GM19324 (cell line): ENCODE results near the gene CRADD.
"Not testable (repeated sequence)": the region's sequence is repeated elsewhere in the genome, so short reads cannot be mapped to it uniquely, and the experiment has no call there.

Experiments
- ATAC-seq: cut with Tn5 transposase; IDR thresholded peaks from one replicate; pipeline ENCODE4 v1.9.1; 2021; ENCODE audit warnings: mild to moderate bottlenecking, moderate library complexity; ENCODE audit not compliant: unreplicated experiment, low FRiP score

CRADD gene

DNA sequence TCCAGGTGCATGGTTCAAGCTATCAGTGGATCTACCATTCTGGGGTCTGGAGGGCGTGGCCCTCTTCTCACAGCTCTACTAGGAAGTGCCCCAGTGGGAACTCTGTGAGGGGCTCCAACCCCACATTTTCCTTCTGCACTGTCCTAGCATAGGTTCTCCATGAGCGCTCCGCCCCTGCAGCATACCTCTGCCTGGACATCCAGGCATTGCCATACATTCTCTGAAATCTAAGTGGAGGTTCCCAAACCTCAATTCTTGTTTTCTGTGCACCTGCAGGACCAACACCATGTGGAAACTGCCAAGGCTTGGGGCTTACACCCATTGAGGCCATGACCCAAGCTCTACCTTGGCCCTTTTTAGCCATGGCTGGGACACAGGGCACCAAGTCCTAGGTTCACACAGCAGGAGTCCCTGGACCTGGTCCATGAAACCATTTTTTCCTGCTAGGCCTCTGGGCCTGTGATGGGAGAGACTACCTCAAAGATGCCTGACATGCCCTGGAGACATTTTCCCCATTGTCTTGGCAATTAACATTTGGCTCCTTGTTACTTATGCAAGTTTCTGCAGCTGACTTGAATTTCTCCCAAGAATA is 76.8 kb downstream of the CRADD start:
- no peak for ATAC-seq

DNA sequence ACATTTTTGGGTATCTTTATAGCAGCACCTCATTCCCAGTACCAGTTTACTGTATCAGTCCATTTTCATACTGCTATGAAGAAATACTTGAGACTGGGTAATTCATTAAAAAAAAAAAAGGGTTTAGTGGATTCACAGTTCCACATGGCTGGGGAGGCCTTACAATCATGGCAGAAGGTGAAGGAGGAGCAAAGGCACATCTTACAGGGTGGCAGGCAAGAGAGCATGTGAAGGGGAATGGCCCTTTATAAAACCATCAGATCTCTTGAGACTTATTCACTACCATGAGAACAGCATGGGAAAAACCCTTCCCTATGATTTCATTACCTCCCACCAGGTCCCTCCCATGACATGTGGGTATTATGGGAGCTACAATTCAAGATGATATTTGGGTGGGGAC is 77.7 kb downstream of the CRADD start:
- not testable (repeated sequence) for ATAC-seq

DNA sequence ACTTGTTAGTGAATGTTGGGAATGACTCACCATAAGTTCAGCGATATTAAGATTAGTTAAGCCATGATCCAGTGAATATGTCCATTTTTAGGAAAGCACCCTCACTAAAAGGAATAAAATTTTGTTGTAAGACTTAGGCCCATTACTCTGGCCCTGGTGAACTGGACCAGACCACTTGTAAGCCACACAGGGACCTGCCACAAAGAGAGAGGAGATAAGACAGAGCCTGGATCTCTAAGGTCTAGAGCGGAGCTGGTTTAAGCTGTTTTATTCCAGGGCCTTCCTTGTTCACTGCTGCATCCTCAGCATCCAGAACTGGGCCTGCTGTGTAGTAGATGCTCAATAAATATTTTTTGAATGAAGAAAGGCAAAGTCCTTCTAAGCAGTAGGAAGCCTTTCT is 79.1 kb downstream of the CRADD start:
- no peak for ATAC-seq

DNA sequence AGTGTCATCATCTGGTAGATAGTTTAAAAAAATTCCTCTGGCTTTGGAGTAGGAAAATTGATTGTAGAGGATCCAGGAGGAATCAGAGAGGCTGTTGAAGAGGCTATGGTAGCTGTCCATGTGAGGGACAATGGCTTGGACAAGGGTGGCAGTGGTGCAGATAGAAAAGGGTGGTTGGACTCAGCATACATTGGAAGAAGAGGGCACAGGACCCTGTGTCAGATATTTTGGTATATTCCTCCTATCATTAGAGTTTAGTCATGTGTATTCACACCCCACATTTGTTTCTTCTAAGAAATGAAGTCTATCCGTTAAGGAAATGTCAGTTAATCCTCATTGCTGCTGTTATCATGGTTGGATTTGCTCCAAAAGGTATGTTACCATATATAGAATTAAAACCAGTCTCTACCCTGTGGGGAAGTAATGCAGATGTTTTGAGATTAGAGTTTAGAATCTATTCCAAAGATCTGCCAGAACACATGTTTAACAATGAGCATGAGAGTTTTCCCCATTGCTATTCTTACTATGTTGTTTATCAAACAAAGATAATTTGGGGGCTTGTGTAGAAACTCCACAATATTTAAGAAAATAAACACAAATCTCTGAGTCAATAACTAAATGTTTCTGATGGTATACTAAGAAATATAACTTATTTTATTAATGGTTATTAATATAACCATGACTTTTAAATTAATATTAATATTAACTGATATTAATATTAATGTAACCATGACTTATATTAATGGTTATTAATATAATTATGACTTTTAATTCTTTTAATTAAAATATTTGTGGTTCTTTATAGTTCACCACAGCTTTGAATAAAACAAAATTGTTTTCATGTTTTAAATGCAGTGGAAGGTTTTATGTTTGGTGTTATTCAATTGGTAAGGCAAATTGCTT is 80.9 kb downstream of the CRADD start:
- no peak for ATAC-seq

DNA sequence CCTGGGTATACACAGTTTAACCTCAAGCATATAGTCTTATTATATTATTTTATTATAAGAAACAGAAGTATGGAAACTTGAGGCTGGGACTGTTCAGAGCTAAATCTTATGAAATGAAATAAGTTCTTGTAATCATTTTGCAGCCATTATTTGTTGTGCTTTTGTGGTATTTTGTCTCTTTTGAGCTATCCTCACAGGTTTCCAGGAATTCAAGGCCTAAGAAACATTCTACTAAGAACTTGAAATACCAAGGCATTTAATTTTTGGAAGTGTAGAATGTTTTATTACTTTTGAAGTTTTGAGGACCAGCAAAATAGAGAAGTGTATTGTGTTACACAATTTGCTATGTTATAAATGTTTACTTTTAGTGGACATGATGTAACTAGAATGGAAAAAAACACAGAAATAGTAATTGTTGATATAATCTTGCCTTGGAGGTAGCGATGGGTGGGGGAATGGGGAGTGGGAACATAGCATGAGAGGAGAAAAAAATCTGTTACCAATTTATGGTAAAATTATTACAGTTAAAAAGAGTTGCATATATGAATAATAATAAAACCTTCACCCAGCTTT is 81.7 kb downstream of the CRADD start:
- no peak for ATAC-seq

DNA sequence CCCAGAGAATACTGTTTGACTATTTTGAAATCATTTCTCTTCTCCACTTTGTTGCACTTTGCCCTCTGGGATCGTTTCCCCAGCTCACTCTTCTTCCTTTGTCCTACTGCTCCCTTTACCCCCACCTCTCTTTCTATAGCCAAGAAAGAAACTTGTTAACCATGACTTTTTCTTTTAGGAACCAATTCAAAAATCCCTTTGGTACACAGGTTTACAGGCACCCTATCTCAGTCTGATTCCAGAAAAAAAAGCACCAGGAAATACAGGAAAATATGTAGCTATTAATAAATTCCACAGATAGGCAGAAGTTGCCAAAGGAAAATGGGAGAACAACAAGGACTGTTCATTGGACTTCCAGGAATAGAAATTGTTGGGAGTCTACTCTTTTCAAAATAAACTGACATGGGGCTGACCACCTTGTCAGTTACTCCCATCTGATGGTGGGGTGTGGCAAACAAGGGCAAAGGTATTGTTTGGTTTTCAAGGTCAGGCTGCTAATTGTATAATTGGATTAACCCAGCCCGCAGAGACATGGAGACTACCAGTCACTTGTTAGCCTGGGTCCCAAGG is 82.4 kb downstream of the CRADD start:
- ATAC-seq, result no peak

DNA sequence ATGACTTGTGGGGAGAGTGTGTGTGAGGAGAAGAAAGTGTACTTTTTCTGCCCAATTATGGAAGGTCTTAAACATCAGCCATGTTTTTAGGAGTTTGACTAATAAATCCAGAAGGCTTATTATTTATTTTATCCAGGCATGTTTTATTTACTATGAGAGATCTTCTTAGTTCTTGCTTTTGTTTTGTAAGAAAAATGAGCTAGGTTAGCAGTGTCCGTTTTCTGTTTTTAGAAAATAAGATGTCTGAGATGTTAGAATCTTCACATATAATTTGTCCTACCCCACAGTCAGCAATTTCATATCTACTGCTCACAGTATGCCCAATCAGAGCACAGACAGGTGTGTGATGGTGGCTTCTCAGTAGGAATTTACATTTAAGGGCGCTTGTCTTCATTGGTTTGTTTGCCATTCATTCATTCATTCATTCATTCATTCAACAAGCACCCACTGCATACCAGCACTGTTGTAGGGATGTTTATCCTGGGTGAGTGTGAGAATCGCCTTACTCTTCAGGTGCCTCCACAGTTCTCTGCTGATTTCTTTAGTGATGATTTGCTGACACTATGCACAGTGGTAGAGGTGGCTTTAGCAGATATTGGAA is 83.2 kb downstream of the CRADD start:
- no peak for ATAC-seq

DNA sequence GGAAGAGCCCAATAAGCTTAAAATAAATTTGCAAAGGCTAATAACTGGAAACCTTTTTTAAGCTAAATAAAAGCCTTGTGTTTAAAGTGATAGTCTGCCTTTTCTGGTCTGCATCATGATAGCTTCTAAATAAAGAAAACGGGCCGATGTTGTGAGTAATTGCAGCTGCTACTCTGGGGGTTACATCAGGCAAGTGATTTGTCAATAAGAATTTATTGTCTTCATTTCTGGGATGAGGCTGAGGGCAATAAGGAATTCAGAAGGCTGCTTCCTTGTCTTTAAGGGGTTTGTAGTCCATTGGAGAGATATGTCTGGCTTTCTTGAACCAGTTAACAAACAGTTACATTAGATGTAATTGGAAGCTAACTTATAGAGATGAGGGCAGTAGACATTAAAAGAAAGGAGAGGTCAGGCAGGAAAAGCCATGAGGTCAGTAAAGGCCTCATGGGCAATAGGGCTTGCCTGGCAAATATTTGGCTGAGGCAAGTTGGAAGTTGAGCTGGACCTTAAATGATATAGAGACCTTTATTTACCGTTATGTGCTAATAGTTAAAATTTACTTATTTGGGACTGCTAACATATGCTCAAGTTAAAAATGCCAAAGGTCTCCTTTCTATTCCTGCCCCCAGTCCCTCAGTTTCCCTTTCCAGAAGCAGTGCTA is 85.0 kb downstream of the CRADD start:
- ATAC-seq, result no peak

DNA sequence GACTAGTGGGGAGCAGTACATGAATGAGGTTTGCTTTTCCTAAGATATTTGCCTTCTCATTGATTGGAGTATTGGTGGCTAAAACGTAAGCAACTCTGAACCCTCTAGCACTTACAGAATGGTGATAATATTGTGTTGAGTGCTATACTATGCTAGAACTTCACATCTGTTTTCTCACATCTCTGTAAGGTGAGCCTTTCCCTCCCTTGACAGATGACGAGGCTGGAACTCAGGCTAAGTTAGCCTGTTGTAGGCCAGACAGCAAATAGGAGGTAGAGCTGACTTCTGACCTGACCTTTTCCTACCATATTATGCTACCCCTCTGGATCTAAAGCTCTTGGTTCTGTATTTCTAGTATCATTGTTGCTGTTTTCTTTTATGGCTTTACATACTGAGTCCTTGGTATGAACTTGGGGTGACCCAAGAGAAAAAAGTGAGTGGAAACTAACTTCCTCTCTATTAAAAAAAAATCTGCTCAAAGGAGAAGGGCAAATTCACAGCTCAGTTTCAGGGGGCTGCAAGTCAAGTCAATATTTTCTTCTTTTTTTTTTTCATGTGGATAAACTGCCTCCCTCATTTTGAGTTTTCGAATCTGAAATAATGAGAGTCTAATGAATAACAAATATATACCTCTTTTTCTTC is 85.9 kb downstream of the CRADD start:
- no peak for ATAC-seq

DNA sequence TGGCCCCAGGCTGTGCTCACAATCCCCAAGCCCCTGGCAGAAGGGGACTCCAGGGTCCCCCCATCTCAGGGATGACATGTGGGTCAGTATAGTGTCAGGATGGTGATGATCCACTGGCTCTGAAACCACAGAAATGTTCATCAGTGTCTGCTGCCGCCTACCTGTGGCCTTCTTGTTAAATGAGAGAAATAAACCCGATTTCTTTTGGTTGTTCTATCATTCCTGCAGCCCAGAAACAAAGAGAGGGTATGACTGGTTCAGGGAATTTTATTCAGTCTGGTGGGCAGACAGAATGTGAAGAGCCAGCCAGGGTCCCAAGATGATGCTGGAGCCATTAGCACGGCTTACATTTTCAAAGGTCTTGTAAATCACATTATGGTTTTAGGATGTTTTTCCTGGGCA is 86.6 kb downstream of the CRADD start:
- no peak for ATAC-seq

DNA sequence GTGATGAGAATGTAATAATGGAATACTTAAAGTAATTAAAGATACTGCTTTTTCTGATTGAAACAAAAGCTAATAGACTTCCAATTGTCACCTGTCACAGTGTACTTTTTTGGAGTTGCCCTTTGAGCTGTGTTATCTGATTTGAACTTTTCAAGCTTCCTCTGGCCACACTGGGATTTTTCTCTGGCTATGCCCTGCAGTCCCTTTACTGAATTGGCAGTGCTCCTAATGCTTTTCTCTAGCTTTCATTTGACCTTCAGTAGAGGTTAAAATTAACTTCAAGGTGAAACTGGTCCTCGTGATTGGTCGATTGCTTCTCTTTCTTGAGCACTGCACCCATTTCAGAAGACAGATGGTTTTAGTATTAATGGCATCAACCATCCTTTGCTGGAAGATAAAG is 89.2 kb downstream of the CRADD start:
- ATAC-seq, result no peak

DNA sequence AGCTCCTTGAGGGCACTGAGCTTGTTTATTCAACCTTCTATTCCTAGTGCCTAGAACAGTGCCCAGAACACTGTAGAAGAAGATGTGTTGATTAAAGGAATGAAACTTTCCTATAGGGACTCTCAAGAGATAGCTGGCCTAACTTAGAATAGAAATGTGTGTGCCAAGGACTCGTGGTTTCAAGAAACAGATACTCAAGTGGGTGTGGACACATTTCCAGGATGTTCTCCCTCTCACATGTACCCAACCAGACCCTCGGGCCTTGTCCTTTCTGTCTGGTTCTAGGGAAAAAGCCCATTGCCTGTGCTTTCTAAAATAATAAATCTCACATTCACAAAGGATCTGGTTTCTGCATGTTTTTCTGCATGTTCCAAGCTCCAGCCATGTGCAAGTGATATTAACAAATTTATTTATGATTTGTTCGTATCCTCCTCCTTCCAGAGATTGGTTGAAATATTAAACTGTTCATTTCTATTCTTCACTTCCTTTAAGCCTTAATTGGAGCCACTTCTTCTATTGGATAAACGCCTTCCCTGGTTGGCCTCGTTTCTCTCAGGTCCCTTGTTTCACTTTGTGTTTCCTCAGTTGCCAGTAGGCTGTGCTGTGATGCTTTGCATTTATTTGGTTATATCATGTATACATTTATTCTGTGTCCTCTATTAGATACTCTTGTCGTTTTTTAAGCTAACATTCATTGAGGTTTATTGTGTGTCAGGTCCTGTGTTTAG is 89.8 kb downstream of the CRADD start:
- no peak for ATAC-seq

DNA sequence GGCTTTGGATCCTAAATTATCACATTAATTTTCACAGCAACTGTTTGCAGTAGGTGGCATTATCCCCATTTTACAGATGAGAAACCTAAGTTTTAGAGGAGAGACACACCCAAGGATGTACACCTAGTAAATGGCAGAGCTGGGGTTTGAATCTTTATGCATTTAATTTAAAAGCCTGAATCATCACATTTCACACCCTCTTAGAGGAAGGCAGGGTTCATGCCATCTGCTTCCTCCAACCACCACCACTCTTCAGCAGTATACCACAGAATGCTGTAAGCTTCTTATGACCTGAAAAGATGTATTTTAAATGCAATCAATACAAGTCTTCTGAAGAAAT is 90.3 kb downstream of the CRADD start:
- no peak for ATAC-seq

DNA sequence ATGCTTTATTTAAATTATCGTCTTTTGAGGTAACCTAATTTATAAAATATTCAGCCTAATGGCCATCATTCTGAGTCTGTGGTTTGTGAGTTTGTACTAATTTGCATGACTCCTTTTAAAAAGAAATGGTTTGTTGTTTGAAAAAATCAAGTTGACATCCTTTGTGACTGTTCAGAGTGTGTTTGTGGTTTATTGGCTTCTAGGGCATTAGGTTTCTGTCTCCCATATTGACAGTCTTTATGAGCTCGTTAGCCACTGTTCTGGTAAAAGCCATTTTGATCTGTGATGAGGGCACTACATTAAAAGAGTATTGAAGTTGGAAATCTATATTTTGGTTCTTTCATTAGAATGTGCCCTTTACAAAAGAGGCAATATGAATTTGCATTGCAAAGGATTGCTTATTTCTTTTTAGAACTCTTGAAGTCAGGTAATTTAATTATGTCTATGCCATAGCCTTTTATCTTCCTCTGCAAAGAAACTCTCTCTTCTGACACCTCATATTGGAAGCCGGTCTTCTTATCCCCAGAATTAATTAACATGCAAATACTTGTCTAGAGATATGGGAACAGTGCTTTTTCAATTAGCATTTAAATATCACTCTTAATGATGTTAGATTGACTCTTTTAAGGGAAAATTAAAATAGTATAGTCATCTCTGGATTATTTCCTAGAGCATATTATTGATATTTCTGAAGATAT is 95.0 kb downstream of the CRADD start:
- no peak for ATAC-seq

DNA sequence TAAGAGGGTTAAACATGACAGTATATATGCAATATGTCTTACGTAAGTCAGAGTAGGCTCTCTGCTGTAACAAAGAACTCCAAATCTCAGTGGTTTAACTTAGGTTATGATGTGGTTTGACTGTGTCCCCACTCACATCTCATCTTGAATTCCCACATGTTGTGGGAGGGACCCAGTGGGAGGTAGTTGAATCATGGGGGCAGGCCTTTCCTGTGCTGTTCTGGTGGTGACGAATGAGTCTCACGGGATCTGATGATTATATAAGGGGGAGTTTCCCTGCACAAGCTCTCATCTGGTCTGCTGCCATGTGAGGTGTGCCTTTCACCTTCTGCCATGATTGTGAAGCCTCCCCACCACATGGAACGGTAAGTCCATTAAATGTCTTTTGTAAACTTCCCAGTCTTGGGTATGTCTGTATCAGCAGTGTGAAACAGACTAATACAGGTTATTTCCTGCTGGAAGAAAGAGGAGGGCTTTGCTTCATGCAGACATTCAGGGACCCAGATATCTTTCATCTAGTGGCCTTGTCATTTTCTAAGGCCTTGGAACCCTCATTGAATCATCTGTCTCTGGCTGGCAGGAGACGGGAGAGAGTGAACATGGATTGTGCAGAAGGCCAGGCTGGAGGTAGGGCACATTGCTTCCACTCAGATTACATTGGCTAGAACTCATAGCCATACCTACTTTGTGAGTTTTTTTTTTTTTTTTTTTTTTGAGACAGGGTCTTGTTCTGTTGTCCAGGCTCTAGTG is 96.1 kb downstream of the CRADD start:
- ATAC-seq, result no peak

DNA sequence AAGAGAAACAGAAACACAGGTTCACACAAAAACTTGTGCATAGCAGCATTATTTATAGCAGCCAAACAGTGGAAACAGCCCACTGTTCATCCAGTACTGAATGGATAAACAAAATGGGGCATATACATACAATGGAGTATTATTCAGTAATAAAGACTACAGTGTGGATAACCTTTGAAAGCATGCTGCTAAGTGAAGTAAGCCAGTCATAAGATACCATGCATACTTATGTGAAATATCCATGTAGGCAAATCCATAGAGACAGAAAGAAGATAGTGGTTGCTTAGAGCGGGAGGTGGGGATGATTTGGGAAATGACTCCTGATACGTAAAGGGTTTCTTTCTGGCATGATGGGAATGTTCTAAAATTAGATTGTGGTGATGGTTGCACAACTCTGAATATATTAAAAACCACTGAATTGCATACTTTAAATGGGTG is 99.4 kb downstream of the CRADD start:
- ATAC-seq, result no peak

DNA sequence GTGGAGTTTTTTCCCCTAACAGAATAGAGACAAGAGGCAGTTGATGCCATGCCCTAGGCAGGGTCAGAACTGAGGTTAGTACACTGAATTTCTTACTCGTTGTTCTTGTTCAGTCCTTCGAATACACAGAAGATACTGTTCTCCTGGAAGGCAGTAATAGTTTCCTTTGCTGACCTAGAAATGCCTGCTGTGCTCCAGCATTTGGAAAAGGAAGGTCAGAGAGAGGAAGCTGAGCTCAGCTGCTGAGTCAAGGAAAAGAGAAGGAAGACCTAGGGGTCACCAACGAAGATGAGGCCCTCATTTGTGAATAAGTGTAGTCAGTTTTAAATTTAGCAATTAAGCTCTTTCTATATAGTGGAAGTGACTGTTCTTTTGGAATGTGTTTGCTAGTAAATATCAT is 100.1 kb downstream of the CRADD start:
- no peak for ATAC-seq

DNA sequence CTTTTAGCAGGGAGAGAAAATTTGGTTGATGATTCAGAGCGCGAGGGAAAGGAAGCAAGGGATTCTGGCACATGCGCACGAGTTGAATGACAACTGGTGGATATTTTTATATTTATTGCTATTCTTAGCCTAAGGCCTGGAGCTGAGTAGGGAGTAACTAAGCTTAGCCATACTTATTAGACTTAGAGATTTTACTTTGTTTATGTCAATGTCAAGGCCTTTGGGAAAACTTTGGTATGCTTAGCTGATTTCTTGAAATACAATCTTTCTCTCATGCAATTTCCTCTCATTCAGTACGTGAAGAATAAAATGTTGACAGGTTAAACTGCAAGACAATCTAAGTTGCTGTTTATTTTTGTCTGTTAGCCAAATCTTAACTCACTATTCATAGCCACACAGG is 101.1 kb downstream of the CRADD start:
- no peak for ATAC-seq
